ENCODE data around the gene TTC33.
"Not testable (repeated sequence)": the region's sequence is repeated elsewhere in the genome, so short reads cannot be mapped to it uniquely, and the experiment has no call there.

The TTC33 gene

GRCh38 chr5:40568548-40568947 lies 187.2 kb downstream of the TTC33 start:
- in situ Hi-C loops (cut with HindIII; ENCODE audit: low pct_unique_long_range_greater_than_20kb, low sequenced_read_pairs): no loop called here
- TF ChIP-seq JUND (IDR thresholded peaks at IDR 0.05; ENCODE audit: low read depth): no peak
- no peak for DNase-seq (ENCODE audit: low read depth in 1 of 2, low spot score in 1 of 2)

GRCh38 chr5:40563173-40563572 lies 192.6 kb downstream of the TTC33 start:
- in situ Hi-C loops (cut with HindIII; ENCODE audit: low pct_unique_long_range_greater_than_20kb, low sequenced_read_pairs); DNase-seq (ENCODE audit: low read depth in 1 of 2, low spot score in 1 of 2): not testable (repeated sequence)

GRCh38 chr5:40560474-40561110 lies 195.2 kb downstream of the TTC33 start:
- in situ Hi-C loops (cut with HindIII; ENCODE audit: low pct_unique_long_range_greater_than_20kb, low sequenced_read_pairs): no loop called here
- no peak for TF ChIP-seq JUND (IDR thresholded peaks at IDR 0.05; ENCODE audit: low read depth)
- DNase-seq (ENCODE audit: low read depth in 1 of 2, low spot score in 1 of 2): no peak

GRCh38 chr5:40559306-40559705 lies 196.5 kb downstream of the TTC33 start:
- no peak for TF ChIP-seq JUND (IDR thresholded peaks at IDR 0.05; ENCODE audit: low read depth)
- DNase-seq (ENCODE audit: low read depth in 1 of 2, low spot score in 1 of 2): no peak
- in situ Hi-C loops (cut with HindIII; ENCODE audit: low pct_unique_long_range_greater_than_20kb, low sequenced_read_pairs): no loop called here

- in situ Hi-C loops (cut with HindIII; ENCODE audit: low pct_unique_long_range_greater_than_20kb, low sequenced_read_pairs): no loop called here
- DNase-seq (ENCODE audit: low read depth in 1 of 2, low spot score in 1 of 2): no peak
- no peak for TF ChIP-seq JUND (IDR thresholded peaks at IDR 0.05; ENCODE audit: low read depth)
Measured at GRCh38 chr5:40557501-40557900, 198.3 kb downstream of the TTC33 start.

- in situ Hi-C loops (cut with HindIII; ENCODE audit: low pct_unique_long_range_greater_than_20kb, low sequenced_read_pairs): no loop called here
- DNase-seq (ENCODE audit: low read depth in 1 of 2, low spot score in 1 of 2): no peak
- no peak for TF ChIP-seq JUND (IDR thresholded peaks at IDR 0.05; ENCODE audit: low read depth)
Measured at GRCh38 chr5:40556811-40557210, 198.9 kb downstream of the TTC33 start.

- in situ Hi-C loops (cut with HindIII; ENCODE audit: low pct_unique_long_range_greater_than_20kb, low sequenced_read_pairs): no loop called here
- no peak for TF ChIP-seq JUND (IDR thresholded peaks at IDR 0.05; ENCODE audit: low read depth)
- DNase-seq (ENCODE audit: low read depth in 1 of 2, low spot score in 1 of 2): no peak
Measured at GRCh38 chr5:40555886-40556285, 199.9 kb downstream of the TTC33 start.

- peak; percentile 58; the same call in 1 of the 2 replicates for TF ChIP-seq JUND (IDR thresholded peaks at IDR 0.05; ENCODE audit: low read depth)
- no peak for DNase-seq (ENCODE audit: low read depth in 1 of 2, low spot score in 1 of 2)
- in situ Hi-C loops (cut with HindIII; ENCODE audit: low pct_unique_long_range_greater_than_20kb, low sequenced_read_pairs): no loop called here
Measured at GRCh38 chr5:40554813-40555212, 200.9 kb downstream of the TTC33 start.

- DNase-seq (ENCODE audit: low read depth in 1 of 2, low spot score in 1 of 2): no peak
- no peak for TF ChIP-seq JUND (IDR thresholded peaks at IDR 0.05; ENCODE audit: low read depth)
- in situ Hi-C loops (cut with HindIII; ENCODE audit: low pct_unique_long_range_greater_than_20kb, low sequenced_read_pairs): no loop called here
Measured at GRCh38 chr5:40554054-40554453, 201.7 kb downstream of the TTC33 start.

GRCh38 chr5:40552981-40553380 lies 202.8 kb downstream of the TTC33 start:
- in situ Hi-C loops (cut with HindIII; ENCODE audit: low pct_unique_long_range_greater_than_20kb, low sequenced_read_pairs): no loop called here
- no peak for DNase-seq (ENCODE audit: low read depth in 1 of 2, low spot score in 1 of 2)
- no peak for TF ChIP-seq JUND (IDR thresholded peaks at IDR 0.05; ENCODE audit: low read depth)

GRCh38 chr5:40551496-40552491 lies 204.0 kb downstream of the TTC33 start:
- TF ChIP-seq JUND (IDR thresholded peaks at IDR 0.05; ENCODE audit: low read depth): peak; percentile 95

GRCh38 chr5:40550481-40550880 lies 205.3 kb downstream of the TTC33 start:
- TF ChIP-seq JUND (IDR thresholded peaks at IDR 0.05; ENCODE audit: low read depth): no peak
- no peak for DNase-seq (ENCODE audit: low read depth in 1 of 2, low spot score in 1 of 2)
- in situ Hi-C loops (cut with HindIII; ENCODE audit: low pct_unique_long_range_greater_than_20kb, low sequenced_read_pairs): no loop called here

More at GRCh38 chr5:40551496-40552491, 204.0 kb downstream of the TTC33 start:
- peak; percentile 42 to 89 for DNase-seq (ENCODE audit: low read depth in 1 of 2, low spot score in 1 of 2)
- in situ Hi-C loops (cut with HindIII; ENCODE audit: low pct_unique_long_range_greater_than_20kb, low sequenced_read_pairs): no loop called here

GRCh38 chr5:40549616-40550015 lies 206.1 kb downstream of the TTC33 start:
- no peak for TF ChIP-seq JUND (IDR thresholded peaks at IDR 0.05; ENCODE audit: low read depth)
- in situ Hi-C loops (cut with HindIII; ENCODE audit: low pct_unique_long_range_greater_than_20kb, low sequenced_read_pairs): no loop called here
- DNase-seq (ENCODE audit: low read depth in 1 of 2, low spot score in 1 of 2): no peak
